Measurements from ENCODE around the gene LHX4. TPM values are rescaled to one million over a fixed set of nuclear protein-coding genes. Genes with fewer than 3 reads are reported as not detected.
A peak's percentile ranks its signal among the peaks of the same experiment; 100 is the strongest.

Gene LHX4
- total and polyA plus RNA-seq, 2 of the 4 experiments (the other 2 are of a cell fraction): 0.05 to 0.18 TPM

- Histone ChIP-seq H4K5ac (ENCODE audit: low read depth, low read length) (no peak overlapping the region), H3K14ac (replicated peaks; ENCODE audit: low read depth, low read length) (no peak overlapping the region), H3K4ac (ENCODE audit: low read depth, low read length) (no peak overlapping the region), H3K56ac (ENCODE audit: extremely low read depth, insufficient read depth, low read length) (no peak overlapping the region), H2AFZ (replicated peaks; ENCODE audit: low read length, poor library complexity) (peak overlapping the region; percentile 47), H4K91ac (ENCODE audit: insufficient read depth, low read depth, low read length) (no peak overlapping the region), H3K18ac (ENCODE audit: low read depth, low read length) (no peak overlapping the region), H3K4me2 (ENCODE audit: low read depth, low read length) (no peak overlapping the region), H2BK15ac (ENCODE audit: low read depth, low read length) (no peak overlapping the region), H2BK20ac (ENCODE audit: low read depth, low read length) (no peak overlapping the region), H2AK9ac (replicated peaks; ENCODE audit: low read depth, low read length, poor library complexity) (no peak overlapping the region), H4K20me1 (ENCODE audit: insufficient read depth, low read length) (no peaks in the 10 kb centered on the region), H3K27me3 (ENCODE audit: control insufficient read depth, insufficient read depth, low read length) (peaks cover 16% of the 10 kb centered on the region), H2BK120ac (ENCODE audit: low read depth, low read length) (no peak overlapping the region), H3K9me1 (ENCODE audit: insufficient read depth, low read length) (no peaks in the 10 kb centered on the region), H4K8ac (ENCODE audit: low read depth in 2 of 2, low read length in 2 of 2) (no peak overlapping the region), H3K36me3 (ENCODE audit: control insufficient read depth, insufficient read depth, low read length) (no peaks in the 10 kb centered on the region), H3K4me3 (ENCODE audit: insufficient read depth, low read depth, low read length) (no peak overlapping the region), H3K9ac (ENCODE audit: low read depth, low read length) (no peak overlapping the region), H2AK5ac (ENCODE audit: low read depth, low read length) (no peak overlapping the region), H3K79me1 (ENCODE audit: low read depth in 1 of 2, low read length in 2 of 2) (no peaks in the 10 kb centered on the region), H3K4me1 (ENCODE audit: control insufficient read depth, insufficient read depth, low read length) (peaks cover 2% of the 10 kb centered on the region; the same call in 1 of the 2 replicates), H3K27ac (ENCODE audit: insufficient read depth, low read length) (no peak overlapping the region), H2BK5ac (ENCODE audit: low read depth, low read length, poor library complexity, severe bottlenecking) (no peak overlapping the region), H3K9me3 (ENCODE audit: control insufficient read depth, insufficient read depth, low read length) (no peaks in the 10 kb centered on the region), H3K23ac (ENCODE audit: low read depth, low read length) (no peak overlapping the region)
- CTCF ChIA-PET: no interaction called here
- DNase-seq (no peak), ATAC-seq (ENCODE audit: low read depth) (no peak)
- dilution Hi-C loops (cut with HindIII; ENCODE audit: low sequenced_read_pairs, unreplicated experiment): no loop called here
- POLR2A ChIA-PET (ENCODE audit: unreplicated experiment): no interaction called here
- TF ChIP-seq NFE2L2 (IDR thresholded peaks at IDR 0.05; ENCODE audit: low read depth, low read length): no peak
- no peak for TF ChIP-seq SMC3 (IDR thresholded peaks at IDR 0.05; ENCODE audit: low read depth, low read length)
- TF ChIP-seq CEBPB (IDR thresholded peaks at IDR 0.05; ENCODE audit: low read depth, low read length): no peak
- no peak for TF ChIP-seq BHLHE40 (IDR thresholded peaks at IDR 0.05; ENCODE audit: low read depth, low read length)
- no peak for TF ChIP-seq MXI1 (IDR thresholded peaks at IDR 0.05; ENCODE audit: borderline replicate concordance, low read depth, low read length)
- no peak for TF ChIP-seq RCOR1 (IDR thresholded peaks at IDR 0.05; ENCODE audit: insufficient replicate concordance, low read length)
- no peak for TF ChIP-seq MAZ (IDR thresholded peaks at IDR 0.05; ENCODE audit: borderline replicate concordance, low read depth, low read length)
- TF ChIP-seq, protein P1, sequence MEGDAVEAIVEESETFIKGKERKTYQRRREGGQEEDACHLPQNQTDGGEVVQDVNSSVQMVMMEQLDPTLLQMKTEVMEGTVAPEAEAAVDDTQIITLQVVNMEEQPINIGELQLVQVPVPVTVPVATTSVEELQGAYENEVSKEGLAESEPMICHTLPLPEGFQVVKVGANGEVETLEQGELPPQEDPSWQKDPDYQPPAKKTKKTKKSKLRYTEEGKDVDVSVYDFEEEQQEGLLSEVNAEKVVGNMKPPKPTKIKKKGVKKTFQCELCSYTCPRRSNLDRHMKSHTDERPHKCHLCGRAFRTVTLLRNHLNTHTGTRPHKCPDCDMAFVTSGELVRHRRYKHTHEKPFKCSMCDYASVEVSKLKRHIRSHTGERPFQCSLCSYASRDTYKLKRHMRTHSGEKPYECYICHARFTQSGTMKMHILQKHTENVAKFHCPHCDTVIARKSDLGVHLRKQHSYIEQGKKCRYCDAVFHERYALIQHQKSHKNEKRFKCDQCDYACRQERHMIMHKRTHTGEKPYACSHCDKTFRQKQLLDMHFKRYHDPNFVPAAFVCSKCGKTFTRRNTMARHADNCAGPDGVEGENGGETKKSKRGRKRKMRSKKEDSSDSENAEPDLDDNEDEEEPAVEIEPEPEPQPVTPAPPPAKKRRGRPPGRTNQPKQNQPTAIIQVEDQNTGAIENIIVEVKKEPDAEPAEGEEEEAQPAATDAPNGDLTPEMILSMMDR (conservative IDR thresholded peaks at IDR 0.05; ENCODE audit: low read depth, low read length): no peak
- TF ChIP-seq, protein P2, sequence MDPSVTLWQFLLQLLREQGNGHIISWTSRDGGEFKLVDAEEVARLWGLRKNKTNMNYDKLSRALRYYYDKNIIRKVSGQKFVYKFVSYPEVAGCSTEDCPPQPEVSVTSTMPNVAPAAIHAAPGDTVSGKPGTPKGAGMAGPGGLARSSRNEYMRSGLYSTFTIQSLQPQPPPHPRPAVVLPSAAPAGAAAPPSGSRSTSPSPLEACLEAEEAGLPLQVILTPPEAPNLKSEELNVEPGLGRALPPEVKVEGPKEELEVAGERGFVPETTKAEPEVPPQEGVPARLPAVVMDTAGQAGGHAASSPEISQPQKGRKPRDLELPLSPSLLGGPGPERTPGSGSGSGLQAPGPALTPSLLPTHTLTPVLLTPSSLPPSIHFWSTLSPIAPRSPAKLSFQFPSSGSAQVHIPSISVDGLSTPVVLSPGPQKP (IDR thresholded peaks at IDR 0.05; ENCODE audit: borderline replicate concordance, low read depth, low read length): no peak
- in situ Hi-C loops (cut with MboI; ENCODE audit: low sequenced_read_pairs): no loop called here
- intact Hi-C loops (cut with micrococcal nuclease): no loop called here
- BruUV-seq (replicated peaks): no TSS peak
- WGBS, 2 experiments (ENCODE audit: extremely low coverage in 2 of 2, insufficient read length in 1 of 2): 75% methylated on average over 10 of the region's 22 CpGs; no CpG with 5 or more reads in 1 of the 2 experiments
Observed at GRCh38 chr1:180215856-180216625, 14.0 kb upstream of the LHX4 start.

All from IMR-90 (cell line).